Psoas muscle (tissue), 8 donors: ENCODE results near the gene TJP3. TPM values are rescaled to one million over a fixed set of nuclear protein-coding genes. Genes with fewer than 3 reads are reported as not detected.

ENCODE experiments used
- ATAC-seq, 4 donors: fragments of 200-7000 bp; cut with Tn5 transposase; one replicate each; pipeline ENCODE4 v1.9.1; 2020; ENCODE audit warnings: moderate library complexity in 3 of 4, mild to moderate bottlenecking in 2 of 4
- DNase-seq, 2 donors: peaks; one replicate each; pipeline ENCODE4 v3.0.0-alpha.2; 2020
- H3K27ac ChIP-seq: fragments of 200-600 bp; one replicate; pipeline ENCODE4 v1.8.0; 2022
- H3K27me3 ChIP-seq, 3 donors: fragments of 200-600 bp in 1 of 3; one replicate each; pipeline versions ENCODE4 v1.6.1 to v1.8.0; 2013 to 2022; ENCODE audit warnings: low read length in 2 of 3, mild to moderate bottlenecking in 2 of 3, moderate library complexity in 1 of 3; ENCODE audit not compliant: insufficient read depth in 3 of 3
- H3K36me3 ChIP-seq, 2 donors: fragments of 200-600 bp in 1 of 2; one replicate each; pipeline versions ENCODE4 v1.6.1 to v1.8.0; 2013 to 2022; ENCODE audit warnings: low read depth in 1 of 2, mild to moderate bottlenecking in 1 of 2, moderate library complexity in 1 of 2; ENCODE audit not compliant: insufficient read depth in 1 of 2
- H3K4me1 ChIP-seq: fragments of 200-600 bp; one replicate; pipeline ENCODE4 v1.8.0; 2022
- H3K4me3 ChIP-seq: fragments of 200-600 bp; one replicate; pipeline ENCODE4 v1.8.0; 2022; ENCODE audit warnings: mild to moderate bottlenecking
- H3K9me3 ChIP-seq: fragments of 200-600 bp; one replicate; pipeline ENCODE4 v1.8.0; 2022
- WGBS, 3 donors: extraction: QIAGEN DNeasy Blood & Tissue Kit; methylation state at CpG; one replicate each; pipeline versions ENCODE4 v1.1.6 to v1.1.7; 2013; 5-methylcytosine and 5-hydroxymethylcytosine counted together
- intact Hi-C, 2 donors: fragments of 100-400 bp; cut with DNase I; formaldehyde crosslinking; loops; one replicate each; pipeline versions ENCODE4 v1.11.0 to v1.14.2; 2022
- polyA plus RNA-seq, 3 donors: library from polyadenylated mRNA; stranded (reverse); fragments of 200-250 nt; gene quantifications; one replicate each; pipeline ENCODE4 v1.2.3, GENCODE V29; 2013
- total RNA-seq, 4 donors: library from RNA; stranded (reverse); fragmentation: NEBNext Ultra II Directional in 2 of 4; extraction: Animal tissue kit (Norgen Biotek cat#: 25700) in 2 of 4; gene quantifications; one replicate each; pipeline versions ENCODE4 v1.2.1 to v1.2.4, GENCODE V29; 2021 to 2023
- TF ChIP-seq, protein P1 (sequence below): fragments of 200-600 bp; IDR thresholded peaks from one replicate; pipeline ENCODE4 v1.8.0; 2022; ENCODE audit warnings: antibody characterized with exemption
- donor health status: healthy with polysubstance abuse.
- donor health status: DM: no; HTN: no; CAD: no; lungs with moderate emphysema.
- donor health status: Bipolar disorder and iron deficiency.
- donor health status: healthy.
- donor health status: DM: yes; HTN: yes; CAD: no.
- donor health status: DM: no; HTN: no; CAD: no.
- donor health status: DM: no; HTN: no; CAD: no.
- donor health status: DM: yes; HTN: yes; CAD: no.

TJP3 gene
- total and polyA plus RNA-seq, 7 donors = 0.21 to 2.7 (median 0.48) TPM; not detected in 1

DNA sequence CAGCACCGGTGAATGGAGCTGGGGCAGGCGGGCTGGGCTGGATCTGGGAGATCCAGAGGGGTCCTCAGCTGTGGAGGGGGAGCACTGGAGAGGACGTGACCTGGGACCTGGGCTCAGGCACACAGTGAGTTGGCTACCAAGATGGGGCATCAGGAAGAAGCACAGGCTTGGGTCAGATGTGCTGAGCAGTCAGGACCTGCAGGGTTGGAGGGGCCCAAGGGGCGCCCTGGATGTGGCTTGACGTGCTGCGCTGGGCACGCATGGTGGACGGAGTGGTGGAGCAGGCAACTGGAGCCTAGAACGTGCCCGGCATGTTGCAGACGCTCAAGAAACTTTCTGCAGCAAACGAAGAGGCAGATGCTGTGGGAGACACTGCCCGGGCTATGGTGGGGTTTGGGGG is 28.6 kb upstream of the TJP3 start:
- ATAC-seq (no peak), DNase-seq (no peak)
- intact Hi-C loops = no loop called here
- H3K9me3 ChIP-seq = no peaks in the 10 kb centered on the region
- H3K4me1 ChIP-seq = no peaks in the 10 kb centered on the region
- 91 to 97% (median 95%) methylated on average over 13 of the region's 13 CpGs for WGBS, 3 donors
- no peaks in the 10 kb centered on the region for H3K27me3 ChIP-seq
- no peaks in the 10 kb centered on the region for H3K36me3 ChIP-seq
- H3K27ac ChIP-seq = no peak overlapping the region
- H3K4me3 ChIP-seq = no peak overlapping the region
- TF ChIP-seq, protein P1, sequence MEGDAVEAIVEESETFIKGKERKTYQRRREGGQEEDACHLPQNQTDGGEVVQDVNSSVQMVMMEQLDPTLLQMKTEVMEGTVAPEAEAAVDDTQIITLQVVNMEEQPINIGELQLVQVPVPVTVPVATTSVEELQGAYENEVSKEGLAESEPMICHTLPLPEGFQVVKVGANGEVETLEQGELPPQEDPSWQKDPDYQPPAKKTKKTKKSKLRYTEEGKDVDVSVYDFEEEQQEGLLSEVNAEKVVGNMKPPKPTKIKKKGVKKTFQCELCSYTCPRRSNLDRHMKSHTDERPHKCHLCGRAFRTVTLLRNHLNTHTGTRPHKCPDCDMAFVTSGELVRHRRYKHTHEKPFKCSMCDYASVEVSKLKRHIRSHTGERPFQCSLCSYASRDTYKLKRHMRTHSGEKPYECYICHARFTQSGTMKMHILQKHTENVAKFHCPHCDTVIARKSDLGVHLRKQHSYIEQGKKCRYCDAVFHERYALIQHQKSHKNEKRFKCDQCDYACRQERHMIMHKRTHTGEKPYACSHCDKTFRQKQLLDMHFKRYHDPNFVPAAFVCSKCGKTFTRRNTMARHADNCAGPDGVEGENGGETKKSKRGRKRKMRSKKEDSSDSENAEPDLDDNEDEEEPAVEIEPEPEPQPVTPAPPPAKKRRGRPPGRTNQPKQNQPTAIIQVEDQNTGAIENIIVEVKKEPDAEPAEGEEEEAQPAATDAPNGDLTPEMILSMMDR = no peak

DNA sequence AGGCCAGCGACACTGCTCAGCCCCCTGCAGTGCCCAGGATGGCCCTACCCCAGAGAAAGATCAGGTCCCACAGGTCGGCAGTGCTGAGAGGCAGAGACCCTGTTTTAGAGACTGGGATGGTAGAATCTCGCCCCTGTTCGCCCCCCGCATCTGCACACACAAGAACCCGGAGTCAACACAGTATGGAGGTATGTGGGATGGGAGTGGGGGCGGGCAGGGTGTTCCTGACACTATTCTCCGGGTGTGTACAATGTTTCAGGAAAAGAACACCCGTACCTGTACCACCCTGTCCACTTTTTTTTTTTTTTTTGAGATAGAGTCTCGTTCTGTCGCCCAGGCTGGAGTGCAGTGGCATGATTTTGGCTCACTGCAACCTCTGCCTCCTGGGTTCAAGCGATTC is 27.2 kb upstream of the TJP3 start:
- no peaks in the 10 kb centered on the region for H3K27me3 ChIP-seq
- 96 to 98% (median 97%) methylated on average over 11 to 12 of the region's 12 CpGs for WGBS, 3 donors
- ATAC-seq (no peak), DNase-seq (no peak)
- H3K27ac ChIP-seq = no peak overlapping the region
- H3K4me3 ChIP-seq = no peak overlapping the region
- no peaks in the 10 kb centered on the region for H3K4me1 ChIP-seq
- TF ChIP-seq, protein P1 = no peak
- intact Hi-C loops = no loop called here
- no peaks in the 10 kb centered on the region for H3K9me3 ChIP-seq
- no peaks in the 10 kb centered on the region for H3K36me3 ChIP-seq

DNA sequence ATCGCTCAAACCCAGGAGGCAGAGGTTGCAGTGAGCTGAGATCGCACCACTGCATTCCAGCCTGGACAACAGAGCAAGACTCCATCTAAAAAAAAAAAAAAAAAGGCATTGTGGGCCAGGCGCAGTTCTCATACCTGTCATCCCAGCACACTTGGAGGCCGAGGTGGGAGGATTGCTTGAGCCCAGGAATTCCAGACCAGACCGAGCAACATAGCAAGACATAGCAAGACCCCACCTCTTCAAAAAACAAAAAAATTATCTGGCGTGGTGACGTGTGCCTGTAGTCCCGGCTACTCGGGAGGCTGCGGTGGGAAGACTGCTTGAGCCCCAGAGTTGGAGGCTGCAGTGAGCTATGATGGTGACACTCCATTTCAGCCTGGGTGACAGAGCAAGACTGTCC is 25.9 kb upstream of the TJP3 start:
- ATAC-seq (no peak), DNase-seq (no peak)
- no peaks in the 10 kb centered on the region for H3K9me3 ChIP-seq
- no peak overlapping the region for H3K27ac ChIP-seq
- H3K4me1 ChIP-seq = no peaks in the 10 kb centered on the region
- TF ChIP-seq, protein P1 = no peak
- H3K4me3 ChIP-seq = no peak overlapping the region
- H3K36me3 ChIP-seq = no peaks in the 10 kb centered on the region
- intact Hi-C loops = no loop called here
- 89 to 98% (median 97%) methylated on average over 10 of the region's 10 CpGs for WGBS, 3 donors
- H3K27me3 ChIP-seq = no peaks in the 10 kb centered on the region

DNA sequence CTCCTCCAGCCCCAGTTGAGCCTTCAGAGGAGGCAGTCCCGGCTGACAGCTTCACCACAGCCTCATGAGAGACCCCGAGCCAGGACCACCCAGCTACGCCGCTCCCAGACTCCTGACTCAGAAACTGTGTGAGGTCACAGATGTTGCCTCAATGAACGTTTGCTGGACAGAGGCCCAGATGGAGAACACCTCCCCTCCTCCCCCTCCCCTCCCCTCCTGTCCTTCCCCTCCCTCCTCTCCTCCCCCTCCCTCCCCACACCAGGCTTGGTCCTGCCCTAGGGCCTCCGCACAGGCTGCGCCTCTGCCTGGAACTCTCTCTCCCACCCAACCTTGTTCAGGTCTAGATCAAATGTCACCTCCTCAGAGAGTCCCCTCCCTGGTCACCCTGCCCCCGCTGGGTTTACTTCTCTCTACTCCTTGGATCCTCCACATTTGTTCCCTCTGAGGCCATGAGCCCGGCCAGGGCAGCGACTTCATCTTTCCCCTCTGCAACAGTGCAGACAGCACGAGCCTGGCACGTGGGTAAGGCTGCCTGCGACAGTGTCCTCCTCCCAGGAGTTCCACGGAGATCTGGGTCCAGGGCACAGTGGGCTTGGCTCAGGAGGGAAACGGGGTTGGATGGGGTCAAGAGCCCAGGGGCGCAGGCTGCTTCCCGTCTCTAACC is 25.3 kb upstream of the TJP3 start:
- 67 to 75% (median 72%) methylated on average over 15 to 17 of the region's 17 CpGs for WGBS, 3 donors
- intact Hi-C loops = no loop called here
- Histone ChIP-seq H3K27me3 (no peaks in the 10 kb centered on the region), H3K9me3 (no peaks in the 10 kb centered on the region), H3K4me3 (no peak overlapping the region), H3K4me1 (no peaks in the 10 kb centered on the region), H3K27ac (peak overlapping the region; percentile 19), H3K36me3 (no peaks in the 10 kb centered on the region)
- TF ChIP-seq, protein P1 = no peak
- DNase-seq = no peak
- peak in 1 of 4 donors; percentile 34 for ATAC-seq
